Heart left ventricle (tissue), 13 donors: ENCODE results near the gene RPS6KA2.

Experiments
- CTCF ChIP-seq, 12 donors: fragments of 200-600 bp; sonication (generic) in 4 of 12; IDR thresholded peaks; one replicate each; pipeline versions ENCODE4 v1.5.0 to v1.8.0; 2018 to 2022; ENCODE audit warnings: antibody characterized with exemption in 12 of 12, mild to moderate bottlenecking in 5 of 12
- POLR2A ChIP-seq, 2 donors: fragments of 450-650 bp; IDR thresholded peaks; one replicate each; pipeline ENCODE4 v1.6.1; 2017; ENCODE audit warnings: antibody characterized with exemption in 2 of 2, mild to moderate bottlenecking in 2 of 2, moderate library complexity in 2 of 2
- donor health status: ischemic (EF 13 %, LVEDD 7.1; RV severe dilation, severe dysfunction).
- donor health status: DM: no; HTN: yes; CAD: no.
- donor health status: DM: no; HTN: no; CAD: no.
- donor health status: ischemic (EF 25% LVEDD 6.9; RV normal size, moderate dysfunction).
- donor health status: ischemic (EF 25% LVEDD 5.7; RV mildly dilated, moderate dysfunction).
- donor health status: ischemic (EF 35%, LVEDD 5.7; RV mildly dilated, moderate dysfunction).
- donor health status: nonischemic (EF 11% LVEDD 7.7; RV severe dilation, severe dysfunction).
- donor health status: DM: yes; HTN: yes; CAD: no.
- donor health status: PGD.
- donor health status: ischemic (EF 29% LVEDD 5.4; RV normal size, mild dysfunction).
- donor health status: nonischemic (EF 23%, LVEDD 6.1; RV moderate dilation, normal function).

DNA sequence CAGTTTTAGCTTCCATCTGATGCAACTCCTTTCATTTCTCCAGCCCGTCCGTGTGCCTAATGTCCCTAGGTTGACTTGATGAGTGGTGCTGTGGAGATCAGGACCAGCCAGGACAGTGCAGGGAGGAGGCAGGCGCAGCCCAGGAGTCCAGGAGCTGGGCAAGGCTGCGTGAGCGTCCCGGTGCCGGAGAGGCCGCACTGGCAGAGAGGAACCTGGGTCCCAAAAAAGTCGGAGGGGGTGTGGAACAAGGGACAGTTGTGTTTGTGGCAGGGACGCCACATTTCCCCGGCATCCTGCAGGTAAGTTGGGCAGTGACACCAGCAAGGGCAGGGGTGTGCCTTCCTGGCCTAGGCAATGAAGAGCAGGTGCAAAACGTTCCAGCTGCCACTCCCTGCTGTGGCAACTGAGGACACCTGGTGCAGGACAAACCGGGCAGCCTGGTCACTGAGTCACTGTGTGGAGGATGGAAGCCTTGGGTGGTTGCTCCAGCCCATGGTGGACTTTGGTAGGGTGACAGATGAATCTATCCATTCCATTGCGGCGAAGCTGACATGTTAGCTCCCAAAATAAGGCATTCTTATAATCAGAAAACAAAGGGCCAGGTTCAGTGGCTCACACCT lies 93.7 kb downstream of the RPS6KA2 start:
- TF ChIP-seq CTCF (IDR thresholded peaks at IDR 0.05) (no peak), POLR2A (IDR thresholded peaks at IDR 0.05) (no peak)
